ENCODE results near the gene SLC25A38.
"Not testable (repeated sequence)": the region's sequence is repeated elsewhere in the genome, so short reads cannot be mapped to it uniquely, and the experiment has no call there.

Gene SLC25A38

GRCh38 chr3:39407259-39407629 lies 24.1 kb downstream of the SLC25A38 start:
- DNase-seq (ENCODE audit: low read depth, low spot score), result no peak

DNA sequence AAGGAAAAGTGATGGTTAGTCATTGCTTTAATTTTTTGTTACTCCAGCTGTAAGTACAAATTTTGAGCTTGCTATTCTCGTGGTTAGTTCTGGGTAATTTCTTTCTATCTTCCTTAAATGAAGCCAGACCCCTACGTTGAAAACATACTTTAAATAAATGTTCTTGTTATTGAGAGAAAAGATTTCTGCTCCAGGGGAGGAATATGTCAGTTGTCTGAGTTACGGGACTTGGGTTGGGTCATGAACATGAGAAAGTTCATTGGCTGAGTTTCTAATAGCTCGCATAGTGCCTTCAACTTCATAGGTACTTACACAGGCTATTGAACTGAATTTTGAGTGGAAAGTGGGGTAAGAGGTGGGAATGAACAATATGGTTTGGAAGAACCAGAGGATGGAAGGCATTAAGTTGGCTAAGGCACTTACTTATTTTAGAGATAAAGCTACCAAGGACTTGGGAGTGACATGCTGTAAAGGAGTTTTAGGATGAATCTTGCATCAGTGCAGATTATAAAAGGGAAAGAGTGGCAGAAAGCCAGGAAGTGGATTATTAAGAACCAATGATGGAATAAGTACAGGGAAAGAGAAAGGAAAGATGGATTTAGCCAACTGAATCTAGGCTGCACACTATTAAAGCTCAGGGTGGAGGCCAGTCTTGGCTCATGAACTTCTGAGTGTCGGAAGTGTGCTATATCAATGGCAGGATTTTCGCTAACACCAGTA lies 24.8 kb downstream of the SLC25A38 start:
- no peak for DNase-seq (ENCODE audit: low read depth, low spot score)

DNA sequence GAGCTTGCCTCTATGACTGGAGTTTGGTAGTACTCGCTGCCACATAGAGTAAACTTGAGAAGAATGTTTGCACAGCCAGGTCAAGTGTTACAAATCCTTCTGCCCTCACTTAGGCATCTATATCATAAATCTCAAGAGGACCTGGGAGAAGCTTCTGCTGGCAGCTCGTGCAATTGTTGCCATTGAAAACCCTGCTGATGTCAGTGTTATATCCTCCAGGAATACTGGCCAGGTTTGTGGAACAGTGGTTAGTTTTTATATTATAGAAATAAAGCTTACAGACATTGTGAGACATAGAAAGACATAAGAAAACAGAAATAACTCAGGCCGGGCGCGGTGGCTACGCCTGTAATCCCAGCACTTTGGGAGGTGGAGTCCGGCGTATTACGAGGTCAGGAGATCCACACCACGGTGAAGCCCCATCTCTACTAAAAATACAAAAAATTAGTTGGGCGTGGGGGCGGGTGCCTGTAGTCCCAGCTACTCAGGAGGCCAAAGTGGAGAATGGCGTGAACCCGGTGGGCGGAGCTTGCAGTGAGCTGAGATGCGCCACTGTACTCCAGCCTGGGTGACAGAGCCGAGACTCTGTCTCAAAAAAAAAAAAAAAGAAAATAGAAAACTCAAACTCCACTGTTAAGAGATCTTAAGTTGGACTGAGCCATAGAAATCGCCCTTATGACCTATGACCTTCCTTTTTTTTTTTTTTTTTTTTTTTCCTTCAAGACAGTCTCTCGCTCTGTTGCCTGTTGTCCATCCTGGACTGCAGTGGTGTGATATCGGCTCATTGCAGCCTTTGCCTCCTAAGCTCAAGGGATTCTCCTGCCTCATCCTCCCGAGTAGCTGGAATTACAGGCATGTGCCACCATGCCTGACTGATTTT lies 25.6 kb downstream of the SLC25A38 start:
- no peak for DNase-seq (ENCODE audit: low read depth, low spot score)

DNA sequence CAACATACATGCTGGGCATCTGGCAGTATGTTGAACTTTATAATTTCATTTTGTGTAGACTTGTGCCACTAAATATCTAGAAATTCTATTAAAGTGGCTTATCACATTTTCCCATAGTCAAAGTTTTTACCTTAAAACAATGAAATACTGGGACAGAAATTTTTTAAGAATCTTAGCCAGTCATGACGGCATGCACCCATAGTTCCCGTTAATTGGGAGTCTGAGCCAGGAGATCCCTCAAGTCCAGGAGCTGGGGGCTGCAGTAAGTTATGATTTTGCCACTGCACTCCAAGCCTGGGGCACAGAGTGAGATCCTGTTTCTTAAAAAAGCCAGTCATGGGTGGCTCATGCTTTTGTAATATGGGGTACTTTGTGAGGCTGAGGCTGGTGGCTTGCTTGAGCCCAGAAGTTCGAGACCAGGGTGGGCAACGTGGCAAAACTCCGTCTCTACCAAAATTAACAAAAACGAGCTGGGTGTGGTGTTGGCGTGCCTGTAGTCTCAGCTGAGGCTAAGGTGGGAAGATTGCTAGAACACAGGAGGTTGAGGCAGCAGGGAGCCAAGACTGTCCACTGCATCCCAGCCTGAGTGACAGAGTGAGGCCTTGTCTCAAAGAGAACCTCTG lies 26.5 kb downstream of the SLC25A38 start:
- no peak for DNase-seq (ENCODE audit: low read depth, low spot score)

GRCh38 chr3:39410893-39411292 lies 27.7 kb downstream of the SLC25A38 start:
- DNase-seq (ENCODE audit: low read depth, low spot score), result no peak

- DNase-seq (ENCODE audit: low read depth, low spot score), result no peak
These were observed 29.6 kb downstream of the SLC25A38 start for GRCh38 chr3:39412668-39413260.

GRCh38 chr3:39413691-39414420 lies 30.7 kb downstream of the SLC25A38 start:
- DNase-seq (ENCODE audit: low read depth, low spot score), result no peak

DNA sequence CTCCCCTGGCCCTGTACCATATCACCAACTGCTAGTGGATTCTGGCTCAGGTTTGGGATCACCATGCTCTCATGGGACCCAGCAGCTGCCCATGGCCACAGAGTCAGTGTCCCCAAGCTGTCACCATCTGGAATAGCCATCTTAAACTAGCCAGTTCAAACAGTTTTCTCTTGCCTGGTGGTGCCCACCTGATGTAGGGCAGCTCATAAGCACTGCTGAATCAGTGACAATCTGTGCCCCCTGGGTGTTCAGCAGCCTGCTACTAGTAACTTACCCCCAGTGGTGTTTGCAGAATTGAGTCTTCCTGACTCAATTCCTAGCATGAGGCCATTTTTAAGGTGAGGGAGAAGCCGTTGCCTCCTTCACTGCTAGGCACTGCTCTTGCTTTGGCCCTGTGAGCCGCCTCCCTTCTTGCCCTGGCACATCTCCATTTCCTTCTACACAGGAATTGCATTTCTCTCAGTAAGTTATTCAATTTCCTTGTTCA lies 31.3 kb downstream of the SLC25A38 start:
- no peak for DNase-seq (ENCODE audit: low read depth, low spot score)

- not testable (repeated sequence) for DNase-seq (ENCODE audit: low read depth, low spot score)
These were observed 32.1 kb downstream of the SLC25A38 start for GRCh38 chr3:39415302-39415701.

GRCh38 chr3:39415983-39416382 lies 32.8 kb downstream of the SLC25A38 start:
- DNase-seq (ENCODE audit: low read depth, low spot score), result no peak

GRCh38 chr3:39416998-39417397 lies 33.8 kb downstream of the SLC25A38 start:
- not testable (repeated sequence) for DNase-seq (ENCODE audit: low read depth, low spot score)

- DNase-seq (ENCODE audit: low read depth, low spot score), result not testable (repeated sequence)
These were observed 35.5 kb downstream of the SLC25A38 start for GRCh38 chr3:39418556-39419225.

GRCh38 chr3:39419742-39420315 lies 36.7 kb downstream of the SLC25A38 start:
- no peak for DNase-seq (ENCODE audit: low read depth, low spot score)

DNA sequence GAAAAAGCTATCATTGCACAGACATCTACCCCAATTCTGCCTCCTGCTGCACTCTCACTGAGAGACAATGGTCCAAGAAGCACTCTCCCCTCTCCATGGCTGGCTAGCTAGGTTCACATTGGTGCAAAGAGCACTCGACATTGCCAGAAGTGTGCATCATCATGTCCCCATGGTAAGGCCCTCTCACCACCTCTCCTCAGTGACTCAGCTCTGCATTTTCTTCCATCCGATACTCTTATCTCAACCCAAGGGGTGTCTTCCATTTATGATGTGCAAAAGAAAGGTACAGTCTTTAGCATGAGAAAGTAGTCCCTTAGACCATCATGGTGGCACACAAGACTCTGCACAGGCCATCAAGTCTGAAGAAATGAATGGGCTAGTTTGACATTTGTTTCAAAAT lies 37.4 kb downstream of the SLC25A38 start:
- DNase-seq (ENCODE audit: low read depth, low spot score), result no peak

- no peak for DNase-seq (ENCODE audit: low read depth, low spot score)
These were observed 40.3 kb downstream of the SLC25A38 start for GRCh38 chr3:39423436-39423970.

DNA sequence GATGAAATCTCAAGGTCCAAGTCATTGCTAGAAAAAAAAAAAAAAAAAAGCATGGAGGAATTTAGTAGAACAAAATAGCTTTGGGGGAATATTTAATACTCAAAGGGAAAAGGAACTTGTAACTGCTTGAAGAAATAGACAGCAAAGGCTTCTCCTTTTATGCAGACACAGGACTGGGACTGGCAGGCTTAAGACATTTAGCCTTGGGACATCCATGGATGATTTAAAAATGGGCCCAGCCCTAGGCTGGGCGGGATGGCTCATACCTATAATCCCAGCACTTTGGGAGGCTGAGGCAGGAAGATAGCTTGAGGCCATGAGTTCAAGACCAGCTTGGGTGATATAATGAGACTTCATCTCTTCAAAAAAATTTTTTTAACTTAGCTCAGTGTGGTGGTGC lies 43.1 kb downstream of the SLC25A38 start:
- no peak for DNase-seq (ENCODE audit: low read depth, low spot score)

GRCh38 chr3:39427506-39427905 lies 44.3 kb downstream of the SLC25A38 start:
- no peak for DNase-seq (ENCODE audit: low read depth, low spot score)

DNA sequence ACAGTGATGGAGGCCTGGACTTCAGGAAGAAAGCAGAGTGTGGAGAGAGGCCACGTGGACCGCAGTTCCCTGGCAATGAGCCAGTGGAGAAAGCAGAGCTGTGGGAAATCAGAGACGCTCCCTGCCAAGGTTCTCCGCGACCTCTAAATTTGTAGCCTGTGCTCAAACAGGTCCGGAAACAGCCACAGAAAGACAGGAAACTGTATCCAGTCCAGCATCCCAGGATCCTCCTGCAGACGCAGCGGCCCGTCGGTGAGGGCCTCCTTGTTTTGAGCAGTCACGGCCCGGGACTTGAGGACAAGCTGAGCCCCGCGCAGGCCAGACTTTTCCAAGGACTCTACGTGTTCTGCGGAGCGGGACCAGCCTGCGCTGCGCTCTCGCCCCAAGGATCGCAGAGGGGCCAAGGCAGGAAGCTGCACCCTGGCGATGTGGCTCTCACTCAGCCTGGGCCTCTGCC lies 45.6 kb downstream of the SLC25A38 start:
- no peak for DNase-seq (ENCODE audit: low read depth, low spot score)

GRCh38 chr3:39429466-39429865 lies 46.3 kb downstream of the SLC25A38 start:
- no peak for DNase-seq (ENCODE audit: low read depth, low spot score)

DNA sequence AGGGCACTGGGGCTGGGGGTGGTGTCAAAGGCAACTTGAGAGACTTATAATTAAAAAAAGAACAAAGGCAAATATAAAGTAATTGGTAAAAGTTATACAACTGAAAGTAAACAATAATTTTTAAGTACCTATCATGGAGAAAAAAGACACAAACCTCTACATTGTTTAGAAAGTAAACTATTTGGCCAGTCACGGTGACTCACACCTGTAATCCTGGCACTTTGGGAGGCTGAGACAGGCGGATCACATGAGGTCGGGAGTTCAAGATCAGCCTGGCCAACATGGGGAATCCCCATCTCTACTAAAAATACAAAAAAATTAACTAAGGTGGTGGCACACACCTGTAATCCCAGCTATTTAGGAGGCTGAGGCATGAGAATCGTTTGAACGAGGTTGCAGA lies 49.2 kb downstream of the SLC25A38 start:
- DNase-seq (ENCODE audit: low read depth, low spot score), result no peak

Measured in activated naive CD8-positive, alpha-beta T cell treated with anti-CD3 and anti-CD28 coated beads, Interleukin-2, amount 50 U/mL, for 16 hours (primary cell).